C4-2B (cell line): ENCODE measurements around the gene NACC2.
"Not testable (repeated sequence)": the region's sequence is repeated elsewhere in the genome, so short reads cannot be mapped to it uniquely, and the experiment has no call there.

Source experiments
- H3K27ac ChIP-seq: fragments of 450-650 bp; 2 replicates; pipeline ENCODE4 v1.5.1; 2017
- ZFX ChIP-seq: fragments of 450-650 bp; IDR thresholded peaks from 2 replicates; pipeline ENCODE4 v1.6.1; 2017
- TF ChIP-seq, protein P1 (sequence below): fragments of 450-650 bp; conservative IDR thresholded peaks from 2 replicates; pipeline ENCODE4 v1.5.1; 2017; ENCODE audit warnings: mild to moderate bottlenecking

NACC2 gene

DNA sequence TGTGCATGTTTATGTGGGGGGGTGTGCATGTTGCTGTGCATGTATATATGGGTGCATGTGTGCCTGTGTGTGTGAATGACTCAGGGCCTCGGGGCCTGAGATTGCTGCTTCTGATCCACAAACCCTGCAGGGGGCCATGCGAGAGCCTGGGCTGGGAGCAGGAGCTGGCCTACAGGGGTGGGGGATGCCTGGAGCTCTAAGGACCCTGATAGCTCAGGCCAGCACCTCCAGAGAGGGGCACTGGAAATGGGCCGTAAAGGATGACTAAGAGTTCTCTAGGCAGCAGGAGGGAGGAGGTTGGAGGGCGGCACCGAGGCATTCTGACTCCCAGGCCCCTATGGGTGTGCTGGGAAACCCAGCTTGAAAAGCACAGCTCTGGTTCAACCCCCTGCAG is 127.0 kb downstream of the NACC2 start:
- no peak overlapping the region for H3K27ac ChIP-seq
- TF ChIP-seq, protein P1, sequence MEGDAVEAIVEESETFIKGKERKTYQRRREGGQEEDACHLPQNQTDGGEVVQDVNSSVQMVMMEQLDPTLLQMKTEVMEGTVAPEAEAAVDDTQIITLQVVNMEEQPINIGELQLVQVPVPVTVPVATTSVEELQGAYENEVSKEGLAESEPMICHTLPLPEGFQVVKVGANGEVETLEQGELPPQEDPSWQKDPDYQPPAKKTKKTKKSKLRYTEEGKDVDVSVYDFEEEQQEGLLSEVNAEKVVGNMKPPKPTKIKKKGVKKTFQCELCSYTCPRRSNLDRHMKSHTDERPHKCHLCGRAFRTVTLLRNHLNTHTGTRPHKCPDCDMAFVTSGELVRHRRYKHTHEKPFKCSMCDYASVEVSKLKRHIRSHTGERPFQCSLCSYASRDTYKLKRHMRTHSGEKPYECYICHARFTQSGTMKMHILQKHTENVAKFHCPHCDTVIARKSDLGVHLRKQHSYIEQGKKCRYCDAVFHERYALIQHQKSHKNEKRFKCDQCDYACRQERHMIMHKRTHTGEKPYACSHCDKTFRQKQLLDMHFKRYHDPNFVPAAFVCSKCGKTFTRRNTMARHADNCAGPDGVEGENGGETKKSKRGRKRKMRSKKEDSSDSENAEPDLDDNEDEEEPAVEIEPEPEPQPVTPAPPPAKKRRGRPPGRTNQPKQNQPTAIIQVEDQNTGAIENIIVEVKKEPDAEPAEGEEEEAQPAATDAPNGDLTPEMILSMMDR = no peak
- TF ChIP-seq ZFX = no peak

DNA sequence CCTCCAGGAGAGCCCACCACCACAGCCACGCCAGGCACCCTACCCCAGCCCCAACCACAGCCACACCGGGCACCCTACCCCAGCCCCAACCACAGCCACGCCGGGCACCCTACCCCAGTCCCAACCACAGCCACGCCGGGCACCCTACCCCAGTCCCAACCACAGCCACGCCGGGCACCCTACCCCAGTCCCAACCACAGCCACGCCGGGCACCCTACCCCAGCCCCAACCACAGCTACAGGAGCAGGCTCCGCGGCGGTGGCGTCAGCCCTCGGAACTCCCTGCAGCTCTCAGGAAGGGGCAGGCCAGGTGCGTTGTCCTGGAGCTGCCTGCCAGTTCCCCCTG is 128.2 kb downstream of the NACC2 start:
- not testable (repeated sequence) for H3K27ac ChIP-seq

DNA sequence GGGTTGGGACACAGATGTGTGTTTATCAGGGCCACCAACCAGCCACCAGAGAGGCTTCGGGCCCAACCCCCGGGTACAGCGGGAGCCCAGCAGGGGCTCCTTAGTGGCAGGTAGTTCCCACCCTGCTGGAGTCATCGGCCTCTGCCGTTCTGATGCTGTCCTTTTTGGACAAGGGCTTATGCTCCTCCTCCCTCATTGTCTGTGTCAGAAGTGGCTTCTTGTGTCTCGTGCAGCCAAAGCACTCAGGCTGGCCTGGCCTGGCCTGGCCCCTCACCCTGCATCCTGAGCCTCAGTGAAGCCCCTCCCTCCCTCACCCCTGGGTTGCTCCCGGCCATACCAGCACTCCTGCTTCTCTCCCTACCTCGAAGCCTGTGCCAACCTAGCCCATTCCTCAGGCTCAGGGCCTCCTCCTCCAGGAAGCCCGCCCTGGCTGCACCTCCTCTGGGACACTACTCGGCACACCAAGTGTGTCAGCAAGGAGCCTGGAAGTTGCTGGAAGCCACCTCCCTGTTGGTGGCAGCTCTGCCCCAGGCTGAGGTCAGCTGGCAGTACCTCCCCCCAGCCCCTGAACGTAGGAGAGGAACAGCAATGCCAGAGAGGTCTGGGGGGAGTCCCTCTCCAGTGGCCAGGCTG is 129.8 kb downstream of the NACC2 start:
- no peak overlapping the region for H3K27ac ChIP-seq
- TF ChIP-seq, protein P1 = no peak
- TF ChIP-seq ZFX = no peak

DNA sequence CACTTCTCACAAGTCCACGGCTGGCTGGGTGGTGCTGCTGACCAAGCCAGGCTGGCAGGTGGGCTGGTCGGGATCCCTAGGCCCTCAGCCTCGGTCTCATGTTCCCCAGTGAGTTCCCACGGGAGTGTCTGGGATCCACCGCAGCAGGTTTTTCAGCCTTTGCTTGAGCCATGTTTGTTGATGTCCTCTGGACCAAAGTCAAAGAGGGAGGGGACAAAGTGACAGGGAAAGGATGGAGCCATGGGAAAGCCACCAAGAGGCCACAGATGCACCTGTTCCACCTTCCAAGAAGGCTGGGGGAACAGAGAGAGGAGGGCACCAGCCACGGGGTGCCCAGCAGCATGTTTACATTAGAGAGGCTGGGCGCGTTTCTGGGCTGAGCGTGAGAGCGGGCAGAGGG is 131.2 kb downstream of the NACC2 start:
- no peak for TF ChIP-seq ZFX
- no peak overlapping the region for H3K27ac ChIP-seq

DNA sequence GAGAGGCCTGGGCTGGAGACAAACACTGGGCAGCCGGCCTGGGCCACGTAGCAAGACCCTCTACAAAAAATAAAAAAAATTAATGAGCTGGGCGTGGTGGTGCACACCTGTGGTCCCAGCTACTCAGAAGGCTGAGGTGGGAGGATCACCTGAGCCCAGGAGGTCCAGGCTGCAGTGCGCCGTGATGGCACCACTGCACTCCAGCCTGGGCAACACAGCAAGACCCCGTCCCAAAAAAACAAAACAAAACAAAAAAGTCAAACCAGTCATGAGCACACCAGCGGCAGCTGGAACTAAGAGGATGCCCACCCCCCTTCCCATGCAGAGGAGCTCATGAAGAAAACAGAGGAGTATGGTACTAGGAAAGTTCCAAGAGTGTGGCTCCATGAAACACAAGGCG is 131.8 kb downstream of the NACC2 start:
- TF ChIP-seq, protein P1 = no peak
- TF ChIP-seq ZFX = no peak

DNA sequence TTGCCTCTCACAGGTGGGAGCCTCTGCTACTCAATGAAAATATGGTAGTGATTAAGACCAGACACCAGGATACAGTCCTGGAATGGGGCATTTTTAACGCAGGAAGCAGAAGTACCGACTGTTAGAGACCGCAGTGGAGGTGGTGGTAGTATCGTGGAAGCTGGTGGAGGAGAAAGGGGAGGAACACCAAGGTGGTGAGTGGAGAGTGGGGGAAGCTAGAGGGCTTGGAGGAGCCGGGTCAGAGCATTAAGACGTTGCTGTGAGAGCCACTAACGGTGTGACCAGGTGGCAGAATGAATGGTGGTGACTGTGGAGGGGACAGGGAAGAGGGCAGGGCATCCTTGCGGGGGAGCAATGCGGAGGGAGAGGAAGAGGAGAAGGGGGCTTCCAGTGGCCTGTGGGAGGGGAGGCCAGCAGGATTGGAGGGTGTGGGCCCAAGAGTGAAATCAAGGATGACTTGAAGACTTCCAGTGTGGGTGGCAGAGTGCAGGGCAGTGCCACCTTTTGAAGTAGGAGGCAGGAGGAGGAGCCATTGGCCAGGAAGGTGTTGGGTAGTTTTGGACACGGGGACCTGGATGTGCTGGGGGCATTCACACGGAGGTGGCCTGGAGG is 132.3 kb downstream of the NACC2 start:
- no peak overlapping the region for H3K27ac ChIP-seq
- TF ChIP-seq, protein P1 = no peak
- TF ChIP-seq ZFX = no peak

More for the DNA sequence above, 131.8 kb downstream of the NACC2 start:
- H3K27ac ChIP-seq = no peak overlapping the region

DNA sequence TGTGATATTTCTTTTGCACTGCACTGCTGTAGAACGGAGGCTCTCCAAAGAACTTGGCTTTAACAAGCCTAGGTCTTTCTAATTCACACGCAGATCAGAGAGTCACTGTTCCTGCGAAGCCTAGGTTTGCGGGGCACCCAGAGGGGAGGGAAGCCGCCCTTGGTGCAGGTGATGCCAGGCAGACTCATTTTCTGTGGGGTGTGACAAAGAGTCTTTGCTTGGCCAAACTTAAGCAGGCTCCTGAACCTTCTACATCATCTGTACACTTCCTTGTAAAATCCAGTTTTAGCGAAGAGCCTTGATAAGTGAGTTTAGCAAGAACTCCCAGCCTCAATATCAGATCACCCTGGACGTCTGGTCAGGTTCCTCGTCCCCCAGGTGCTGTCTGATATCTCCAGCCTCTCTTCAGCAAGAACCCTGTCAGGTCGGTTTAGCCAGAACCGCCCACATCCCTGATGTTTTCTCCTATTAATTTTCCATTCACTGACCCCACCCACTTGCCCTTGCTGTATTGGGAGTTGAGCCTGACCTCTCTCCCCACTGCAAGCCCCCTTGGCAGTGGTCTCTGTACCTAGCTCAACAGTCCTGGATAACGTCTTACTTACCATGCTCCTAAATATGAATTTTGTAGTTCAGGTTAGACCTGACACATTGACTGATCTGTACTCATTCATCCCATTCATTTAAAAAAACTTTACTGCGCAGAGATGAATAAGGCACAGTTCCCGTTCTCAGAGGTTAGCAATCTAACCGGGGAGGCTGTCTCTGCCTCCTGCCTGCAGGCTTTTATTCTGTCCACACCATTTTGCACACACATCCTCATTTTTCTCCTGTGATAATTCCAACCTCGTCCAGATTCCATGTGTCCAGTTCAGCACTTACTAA is 133.0 kb downstream of the NACC2 start:
- peak overlapping the region; percentile 86 for H3K27ac ChIP-seq

DNA sequence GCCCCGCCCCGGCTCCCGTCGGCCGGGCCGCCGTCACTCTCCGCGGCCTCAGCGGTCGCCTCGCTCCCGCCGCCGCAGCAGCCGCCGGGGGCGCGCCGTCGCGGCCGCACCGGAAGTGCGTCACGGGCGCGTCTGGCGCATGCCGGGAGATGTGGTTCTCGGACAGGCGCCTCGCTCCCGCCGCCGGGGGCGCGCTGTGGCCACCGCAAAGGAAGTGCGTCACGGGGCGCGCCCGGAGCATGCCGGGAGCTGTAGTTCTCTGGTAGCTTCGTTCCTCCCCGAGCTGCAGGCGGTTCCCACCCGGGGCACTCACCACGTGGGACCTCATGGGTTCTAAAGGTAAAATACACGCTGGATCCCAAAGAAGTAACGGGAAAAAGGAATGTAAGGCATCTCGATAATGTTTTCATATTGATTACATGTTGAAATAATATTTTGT is 133.8 kb downstream of the NACC2 start, which contains the start of gene UBAC1:
TSS of gene UBAC1 (minus strand) at position 97 of the 439 bp plus-strand sequence. CDS start 211 bp downstream, outside the sequence.
- no peak; the same call in 1 of the 2 replicates for TF ChIP-seq ZFX
- TF ChIP-seq, protein P1 = peak; percentile 39
- peak within 1 kb of the TSS; percentile 86 for H3K27ac ChIP-seq

More for the DNA sequence above, 133.0 kb downstream of the NACC2 start:
- TF ChIP-seq, protein P1 = no peak
